ENCODE data around the gene ATG13.
"Not testable (repeated sequence)": the region's sequence is repeated elsewhere in the genome, so short reads cannot be mapped to it uniquely, and the experiment has no call there.

The ATG13 gene

DNA sequence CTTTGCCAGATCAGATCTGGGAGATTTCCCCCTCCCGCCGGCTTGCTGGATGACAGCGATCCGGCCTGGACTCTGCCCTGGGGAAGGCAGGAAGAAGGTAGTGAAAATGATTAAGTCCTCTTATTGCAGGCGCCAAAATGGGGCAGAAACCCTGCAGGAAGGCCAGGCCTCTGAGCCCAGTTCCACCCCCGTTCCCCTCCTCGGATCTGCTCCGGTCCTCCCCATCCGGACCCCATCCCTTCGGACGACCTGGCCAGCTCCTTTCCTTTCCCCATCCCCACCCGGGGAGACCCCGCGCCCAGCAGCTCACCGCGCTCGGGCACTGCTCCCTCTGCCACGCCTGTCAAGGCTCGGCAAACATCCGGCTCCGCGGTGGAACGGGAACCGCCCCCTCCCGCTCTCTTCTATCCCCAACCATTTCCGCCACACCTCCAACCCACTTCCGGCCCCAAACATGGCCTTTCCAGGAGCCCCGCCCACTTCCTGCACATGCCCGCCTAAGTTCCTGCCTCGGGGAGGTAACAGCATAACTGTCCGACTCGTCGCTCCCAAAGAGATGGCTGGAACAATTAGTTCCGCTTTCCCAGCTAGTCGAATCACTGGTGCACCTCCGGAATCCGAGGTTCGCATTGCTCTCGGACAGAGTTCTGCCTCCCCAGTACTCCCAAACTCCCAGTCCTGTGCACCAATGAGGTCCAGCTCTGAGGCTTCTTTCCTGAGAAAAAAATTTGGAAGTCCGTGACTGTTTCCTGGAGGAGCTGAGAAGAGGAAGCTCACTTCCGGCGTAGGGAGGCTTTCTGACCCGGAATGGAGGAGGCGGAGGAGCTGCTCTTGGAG is 83.1 kb downstream of the ATG13 start, which contains the start of the genes ARHGAP1 and ZNF408:
ARHGAP1 (minus strand) TSS at position 379 of the 837 bp plus-strand sequence. CDS start 4,512 bp downstream, outside the sequence.
ZNF408 (plus strand) TSS at position 791 of the 837 bp plus-strand sequence; CDS start at position 808, 17 bp downstream.
- H3K27ac ChIP-seq (ENCODE audit: low read depth, low read length): peak within 1 kb of the TSS; percentile 99
- H3K27me3 ChIP-seq (ENCODE audit: control insufficient read depth, insufficient read depth, low read length): no peaks in the 10 kb centered on the region
- H3K9me3 ChIP-seq (ENCODE audit: control insufficient read depth, insufficient read depth, low read length): no peaks in the 10 kb centered on the region
- H3K4me1 ChIP-seq (ENCODE audit: control insufficient read depth, insufficient read depth, low read length): no peaks in the 10 kb centered on the region
- peaks cover 38% of the 10 kb centered on the region for H3K36me3 ChIP-seq (ENCODE audit: control insufficient read depth, insufficient read depth, low read length)
- H3K4me3 ChIP-seq (ENCODE audit: low read depth, low read length): peak within 1 kb of the TSS; percentile 91
- peak within 1 kb of the TSS; percentile 89 for H3K9ac ChIP-seq (ENCODE audit: low read depth, low read length)

DNA sequence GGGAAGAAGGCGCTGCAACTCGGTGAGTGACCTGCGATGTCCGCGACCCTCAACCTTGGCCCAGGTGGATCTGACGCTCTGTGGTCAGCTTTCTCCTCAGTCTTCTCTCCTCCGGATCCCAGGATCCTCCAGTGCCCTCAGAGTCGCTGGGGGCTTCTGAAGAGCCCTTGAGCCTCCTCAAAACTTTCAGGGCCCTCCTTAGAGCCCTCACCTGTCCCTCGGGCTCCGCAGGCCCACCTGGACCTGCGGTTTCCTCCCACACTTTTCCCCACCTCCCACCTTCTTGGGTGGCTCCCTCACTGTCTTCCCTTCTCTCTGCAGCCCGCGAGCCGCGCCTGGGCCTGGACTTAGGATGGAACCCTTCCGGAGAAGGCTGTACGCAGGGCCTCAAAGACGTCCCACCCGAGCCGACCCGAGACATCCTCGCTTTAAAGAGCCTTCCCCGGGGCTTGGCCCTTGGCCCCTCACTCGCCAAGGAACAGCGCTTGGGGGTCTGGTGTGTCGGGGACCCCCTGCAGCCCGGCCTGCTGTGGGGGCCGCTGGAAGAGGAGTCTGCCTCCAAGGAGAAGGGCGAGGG is 83.8 kb downstream of the ATG13 start:
- H3K4me1 ChIP-seq (ENCODE audit: control insufficient read depth, insufficient read depth, low read length): no peaks in the 10 kb centered on the region
- H3K9me3 ChIP-seq (ENCODE audit: control insufficient read depth, insufficient read depth, low read length): no peaks in the 10 kb centered on the region
- peak overlapping the region; percentile 99 for H3K27ac ChIP-seq (ENCODE audit: low read depth, low read length)
- H3K9ac ChIP-seq (ENCODE audit: low read depth, low read length): peak overlapping the region; percentile 89
- peaks cover 40% of the 10 kb centered on the region for H3K36me3 ChIP-seq (ENCODE audit: control insufficient read depth, insufficient read depth, low read length)
- no peaks in the 10 kb centered on the region for H3K27me3 ChIP-seq (ENCODE audit: control insufficient read depth, insufficient read depth, low read length)
- peak overlapping the region; percentile 91 for H3K4me3 ChIP-seq (ENCODE audit: low read depth, low read length)

DNA sequence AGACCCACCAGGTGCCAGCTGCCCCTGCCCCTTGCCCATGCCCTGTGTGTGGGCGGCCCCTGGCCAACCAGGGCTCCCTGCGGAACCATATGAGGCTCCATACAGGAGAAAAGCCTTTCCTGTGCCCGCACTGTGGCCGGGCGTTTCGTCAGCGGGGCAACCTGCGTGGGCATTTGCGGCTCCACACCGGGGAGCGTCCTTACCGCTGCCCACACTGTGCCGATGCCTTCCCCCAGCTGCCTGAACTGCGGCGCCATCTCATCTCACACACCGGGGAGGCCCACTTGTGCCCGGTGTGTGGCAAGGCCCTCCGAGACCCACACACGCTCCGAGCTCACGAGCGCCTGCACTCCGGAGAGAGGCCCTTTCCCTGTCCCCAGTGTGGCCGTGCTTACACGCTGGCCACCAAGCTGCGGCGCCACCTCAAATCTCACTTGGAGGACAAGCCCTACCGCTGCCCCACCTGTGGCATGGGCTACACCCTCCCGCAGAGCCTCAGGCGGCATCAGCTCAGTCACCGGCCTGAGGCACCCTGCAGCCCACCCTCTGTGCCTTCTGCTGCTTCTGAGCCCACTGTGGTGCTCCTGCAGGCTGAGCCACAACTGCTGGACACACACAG is 87.8 kb downstream of the ATG13 start:
- Histone ChIP-seq H3K27ac (ENCODE audit: low read depth, low read length) (no peak overlapping the region), H3K9me3 (ENCODE audit: control insufficient read depth, insufficient read depth, low read length) (no peaks in the 10 kb centered on the region), H3K27me3 (ENCODE audit: control insufficient read depth, insufficient read depth, low read length) (no peaks in the 10 kb centered on the region), H3K4me3 (ENCODE audit: low read depth, low read length) (no peak overlapping the region), H3K4me1 (ENCODE audit: control insufficient read depth, insufficient read depth, low read length) (no peaks in the 10 kb centered on the region), H3K36me3 (ENCODE audit: control insufficient read depth, insufficient read depth, low read length) (peaks cover 49% of the 10 kb centered on the region), H3K9ac (ENCODE audit: low read depth, low read length) (no peak overlapping the region)

DNA sequence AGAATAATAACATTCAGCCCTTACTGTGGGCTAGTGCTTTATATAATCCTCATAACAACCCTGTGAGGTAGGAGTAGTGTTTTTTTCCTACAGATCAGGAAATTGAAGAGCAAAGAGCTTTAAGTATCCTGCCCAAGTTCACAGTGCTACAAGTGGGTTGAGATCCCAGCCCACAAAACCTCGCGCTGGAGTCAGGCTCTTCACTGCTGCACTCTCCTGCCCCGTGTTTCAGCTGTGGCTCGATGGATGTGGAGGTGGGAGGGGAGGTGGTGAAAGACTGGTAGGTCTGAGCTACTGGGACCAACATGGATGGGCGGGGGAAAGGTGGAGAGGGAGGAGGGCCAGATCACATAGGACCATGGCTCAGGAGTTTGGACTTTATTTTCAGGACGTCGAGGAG is 89.5 kb downstream of the ATG13 start:
- no peaks in the 10 kb centered on the region for H3K9me3 ChIP-seq (ENCODE audit: control insufficient read depth, insufficient read depth, low read length)
- H3K27me3 ChIP-seq (ENCODE audit: control insufficient read depth, insufficient read depth, low read length): no peaks in the 10 kb centered on the region
- H3K27ac ChIP-seq (ENCODE audit: low read depth, low read length): no peak overlapping the region
- no peaks in the 10 kb centered on the region for H3K4me1 ChIP-seq (ENCODE audit: control insufficient read depth, insufficient read depth, low read length)
- no peak overlapping the region for H3K4me3 ChIP-seq (ENCODE audit: low read depth, low read length)
- H3K36me3 ChIP-seq (ENCODE audit: control insufficient read depth, insufficient read depth, low read length): peaks cover 49% of the 10 kb centered on the region
- H3K9ac ChIP-seq (ENCODE audit: low read depth, low read length): no peak overlapping the region

DNA sequence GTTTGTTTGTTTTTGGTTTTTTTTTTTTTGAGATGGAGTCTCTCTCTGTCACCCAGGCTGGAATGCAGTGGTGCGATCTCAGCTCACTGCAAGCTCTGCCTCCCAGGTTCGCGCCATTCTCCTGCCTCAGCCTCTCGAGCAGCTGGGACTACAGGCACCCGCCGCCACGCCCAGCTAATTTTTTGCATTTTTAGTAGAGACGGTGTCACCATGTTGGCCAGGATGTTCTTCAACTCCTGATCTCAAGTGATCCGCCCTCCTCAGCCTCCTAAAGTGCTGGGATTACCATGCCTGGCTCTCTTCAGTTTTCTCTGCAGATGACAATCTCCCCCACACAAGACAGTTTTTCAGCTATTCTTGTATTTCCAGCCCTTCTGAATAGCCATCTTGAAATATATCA is 92.0 kb downstream of the ATG13 start:
- H3K36me3 ChIP-seq (ENCODE audit: control insufficient read depth, insufficient read depth, low read length): peaks cover 27% of the 10 kb centered on the region
- not testable (repeated sequence) for H3K9me3 ChIP-seq (ENCODE audit: control insufficient read depth, insufficient read depth, low read length); H3K27me3 ChIP-seq (ENCODE audit: control insufficient read depth, insufficient read depth, low read length); H3K9ac ChIP-seq (ENCODE audit: low read depth, low read length); H3K4me3 ChIP-seq (ENCODE audit: low read depth, low read length); H3K4me1 ChIP-seq (ENCODE audit: control insufficient read depth, insufficient read depth, low read length); H3K27ac ChIP-seq (ENCODE audit: low read depth, low read length)

DNA sequence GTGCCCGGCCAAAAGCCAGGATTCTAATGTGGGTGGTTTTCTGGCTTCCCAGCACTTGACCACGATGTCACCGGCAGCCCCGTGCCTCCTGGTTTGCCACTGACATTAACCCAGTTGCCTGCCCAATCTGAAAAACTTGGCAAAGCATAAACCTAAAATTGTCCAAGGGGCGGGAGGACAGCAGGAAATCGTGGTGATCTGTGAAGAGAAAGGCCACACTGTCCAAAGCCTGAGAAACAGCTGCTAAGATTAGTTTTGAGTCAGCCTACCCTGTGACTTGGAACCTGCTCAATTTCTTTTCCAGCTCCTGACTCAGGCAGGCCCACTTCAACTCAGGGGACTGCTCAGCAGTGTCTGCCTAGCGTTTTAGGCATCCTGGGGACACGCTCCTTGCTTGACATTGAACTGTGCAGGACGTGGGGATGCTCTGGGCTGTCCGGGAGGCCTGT is 93.5 kb downstream of the ATG13 start:
- H3K4me1 ChIP-seq (ENCODE audit: control insufficient read depth, insufficient read depth, low read length): no peaks in the 10 kb centered on the region
- no peak overlapping the region for H3K9ac ChIP-seq (ENCODE audit: low read depth, low read length)
- no peaks in the 10 kb centered on the region for H3K9me3 ChIP-seq (ENCODE audit: control insufficient read depth, insufficient read depth, low read length)
- peaks cover 13% of the 10 kb centered on the region for H3K36me3 ChIP-seq (ENCODE audit: control insufficient read depth, insufficient read depth, low read length)
- H3K4me3 ChIP-seq (ENCODE audit: low read depth, low read length): no peak overlapping the region
- no peak overlapping the region for H3K27ac ChIP-seq (ENCODE audit: low read depth, low read length)
- H3K27me3 ChIP-seq (ENCODE audit: control insufficient read depth, insufficient read depth, low read length): no peaks in the 10 kb centered on the region

DNA sequence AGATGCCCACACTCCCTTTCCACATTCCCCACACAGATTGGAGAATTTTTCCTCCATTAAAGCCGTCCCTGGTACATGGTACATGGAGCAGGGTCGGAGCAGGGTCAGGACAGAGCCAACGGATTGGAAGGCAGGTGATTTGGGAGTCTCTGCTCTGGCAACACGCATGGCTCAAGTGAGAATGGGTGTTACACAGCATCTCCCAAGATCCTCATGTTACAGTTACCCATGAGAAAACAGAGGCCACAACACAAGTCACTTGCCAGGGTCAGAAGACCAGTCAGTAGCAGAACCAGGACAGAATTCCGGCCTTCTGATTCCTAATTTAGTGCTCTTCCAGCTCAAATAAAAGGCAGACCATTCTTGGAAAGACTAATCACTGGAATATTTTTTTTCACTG is 94.0 kb downstream of the ATG13 start:
- Histone ChIP-seq H3K4me3 (ENCODE audit: low read depth, low read length) (no peak overlapping the region), H3K9me3 (ENCODE audit: control insufficient read depth, insufficient read depth, low read length) (no peaks in the 10 kb centered on the region), H3K9ac (ENCODE audit: low read depth, low read length) (no peak overlapping the region), H3K36me3 (ENCODE audit: control insufficient read depth, insufficient read depth, low read length) (peaks cover 8% of the 10 kb centered on the region; the same call in 1 of the 2 replicates), H3K27ac (ENCODE audit: low read depth, low read length) (no peak overlapping the region), H3K4me1 (ENCODE audit: control insufficient read depth, insufficient read depth, low read length) (no peaks in the 10 kb centered on the region), H3K27me3 (ENCODE audit: control insufficient read depth, insufficient read depth, low read length) (no peaks in the 10 kb centered on the region)

DNA sequence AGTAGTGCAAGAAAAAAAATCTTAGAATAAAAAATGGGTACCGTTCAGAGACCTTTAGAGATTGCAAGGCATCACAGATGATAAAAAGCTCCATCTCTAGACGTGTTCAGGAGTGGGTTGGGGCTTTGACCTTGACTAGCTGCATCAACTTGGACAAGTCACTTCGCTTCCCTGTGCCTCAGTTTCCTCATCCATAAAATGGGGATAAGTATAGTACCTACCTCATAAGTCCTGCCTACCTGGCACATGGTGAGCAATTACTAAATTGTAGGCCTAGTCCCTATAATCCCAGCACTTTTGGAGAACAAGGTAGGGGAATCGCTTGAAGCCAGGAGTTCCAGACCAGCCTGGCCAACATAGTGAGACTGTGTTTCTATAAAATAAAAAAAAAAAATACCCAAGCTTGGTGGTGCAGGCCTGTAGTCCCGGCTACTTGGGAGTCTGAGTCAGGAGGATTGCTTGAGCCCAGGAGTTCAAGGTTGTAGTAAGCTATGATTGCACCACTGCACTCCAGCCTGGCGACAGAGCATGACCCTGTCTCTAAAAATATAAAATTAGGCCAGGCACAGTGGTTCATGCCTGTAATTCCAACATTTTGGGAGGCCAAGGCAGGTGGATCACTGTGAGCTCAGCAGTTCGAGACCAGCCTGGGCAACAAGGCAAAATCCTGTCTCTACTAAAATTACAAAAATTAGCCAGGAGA is 95.7 kb downstream of the ATG13 start:
- H3K27ac ChIP-seq (ENCODE audit: low read depth, low read length): no peak overlapping the region
- H3K36me3 ChIP-seq (ENCODE audit: control insufficient read depth, insufficient read depth, low read length): no peaks in the 10 kb centered on the region
- H3K4me1 ChIP-seq (ENCODE audit: control insufficient read depth, insufficient read depth, low read length): no peaks in the 10 kb centered on the region
- H3K27me3 ChIP-seq (ENCODE audit: control insufficient read depth, insufficient read depth, low read length): no peaks in the 10 kb centered on the region
- no peak overlapping the region for H3K9ac ChIP-seq (ENCODE audit: low read depth, low read length)
- H3K9me3 ChIP-seq (ENCODE audit: control insufficient read depth, insufficient read depth, low read length): no peaks in the 10 kb centered on the region
- no peak overlapping the region for H3K4me3 ChIP-seq (ENCODE audit: low read depth, low read length)

DNA sequence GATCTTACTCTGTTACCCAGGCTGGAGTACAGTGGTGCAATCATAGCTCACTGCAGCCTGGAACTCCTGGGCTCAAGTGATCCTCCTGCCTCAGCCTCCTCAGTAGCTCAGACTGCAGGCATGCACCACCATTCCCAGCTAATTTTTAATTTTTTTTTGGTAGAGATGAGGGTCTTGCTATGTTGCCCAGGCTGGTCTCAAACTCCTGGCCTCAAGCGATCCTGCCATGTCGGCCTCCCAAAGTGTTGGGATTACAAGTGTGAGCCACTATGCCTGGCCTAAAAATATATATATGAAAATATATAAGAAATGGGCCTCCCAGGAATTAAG is 100.4 kb downstream of the ATG13 start:
- not testable (repeated sequence) for H3K9me3 ChIP-seq (ENCODE audit: control insufficient read depth, insufficient read depth, low read length); H3K9ac ChIP-seq (ENCODE audit: low read depth, low read length); H3K36me3 ChIP-seq (ENCODE audit: control insufficient read depth, insufficient read depth, low read length); H3K4me1 ChIP-seq (ENCODE audit: control insufficient read depth, insufficient read depth, low read length); H3K27ac ChIP-seq (ENCODE audit: low read depth, low read length); H3K4me3 ChIP-seq (ENCODE audit: low read depth, low read length); H3K27me3 ChIP-seq (ENCODE audit: control insufficient read depth, insufficient read depth, low read length)

DNA sequence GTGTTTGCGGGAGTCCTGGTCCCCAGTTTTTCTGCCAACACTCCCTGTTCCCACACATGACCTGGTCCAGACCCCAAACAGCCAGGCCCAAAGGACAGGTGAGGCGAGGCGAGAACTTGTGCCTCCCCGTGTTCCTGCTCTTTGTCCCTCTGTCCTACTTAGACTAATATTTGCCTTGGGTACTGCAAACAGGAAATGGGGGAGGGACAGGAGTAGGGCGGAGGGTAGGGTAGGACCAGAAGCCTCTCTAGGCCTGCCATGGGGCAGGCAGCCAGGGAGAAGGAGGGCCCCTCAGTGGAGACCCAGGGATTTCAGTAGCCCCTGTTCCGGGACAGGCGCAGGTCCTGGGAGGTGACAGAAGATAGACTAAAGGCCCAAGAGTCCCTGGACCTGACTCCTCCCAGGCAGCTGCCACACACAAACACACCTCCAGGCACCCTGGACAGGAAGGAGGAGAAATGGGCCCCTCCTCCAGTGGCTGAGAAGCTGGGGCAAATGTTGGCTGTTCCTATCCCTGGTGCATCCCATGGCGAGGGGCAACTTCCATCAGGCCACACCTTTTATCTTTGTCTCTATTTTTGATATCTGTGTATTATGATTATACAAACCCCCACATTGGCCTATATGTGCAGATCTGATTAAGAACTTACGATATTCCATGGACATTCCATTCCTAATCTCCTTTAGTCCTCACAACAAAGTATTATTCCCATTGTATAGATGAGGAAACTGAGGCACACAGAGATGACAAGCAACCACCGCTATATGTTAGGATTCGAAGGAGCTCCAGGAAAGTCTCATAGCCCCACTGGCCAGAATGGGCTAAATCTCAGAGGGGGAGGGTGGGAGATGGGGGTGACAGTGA is 101.0 kb downstream of the ATG13 start:
- H3K27me3 ChIP-seq (ENCODE audit: control insufficient read depth, insufficient read depth, low read length): no peaks in the 10 kb centered on the region
- H3K36me3 ChIP-seq (ENCODE audit: control insufficient read depth, insufficient read depth, low read length): no peaks in the 10 kb centered on the region
- no peak overlapping the region for H3K27ac ChIP-seq (ENCODE audit: low read depth, low read length)
- H3K4me1 ChIP-seq (ENCODE audit: control insufficient read depth, insufficient read depth, low read length): no peaks in the 10 kb centered on the region
- H3K9me3 ChIP-seq (ENCODE audit: control insufficient read depth, insufficient read depth, low read length): no peaks in the 10 kb centered on the region
- no peak overlapping the region for H3K4me3 ChIP-seq (ENCODE audit: low read depth, low read length)
- H3K9ac ChIP-seq (ENCODE audit: low read depth, low read length): no peak overlapping the region

Measured in HUES48 (cell line).